GM13976 (cell line): ENCODE results near the gene OR51F1.
"Not testable (repeated sequence)": the region's sequence is repeated elsewhere in the genome, so short reads cannot be mapped to it uniquely, and the experiment has no call there.

ENCODE experiments used
- DNase-seq: peaks from one replicate; pipeline ENCODE4 v3.0.0; 2012; ENCODE audit warnings: low spot score
- in situ Hi-C: fragments of 300-500 bp; cut with MboI; formaldehyde crosslinking; loops from one replicate; pipeline ENCODE4 v1.12.0; 2022; ENCODE audit warnings: low sequenced_read_pairs, mixed read lengths, inconsistent platforms; ENCODE audit not compliant: unreplicated experiment
- TF ChIP-seq, protein P1 (sequence below): IDR thresholded peaks from 2 replicates; pipeline ENCODE4 v1.5.1; 2012; ENCODE audit warnings: borderline replicate concordance, mild to moderate bottlenecking; ENCODE audit not compliant: insufficient read depth; ENCODE audit errors: extremely low read depth, missing control alignments, control extremely low read depth

Gene OR51F1

DNA sequence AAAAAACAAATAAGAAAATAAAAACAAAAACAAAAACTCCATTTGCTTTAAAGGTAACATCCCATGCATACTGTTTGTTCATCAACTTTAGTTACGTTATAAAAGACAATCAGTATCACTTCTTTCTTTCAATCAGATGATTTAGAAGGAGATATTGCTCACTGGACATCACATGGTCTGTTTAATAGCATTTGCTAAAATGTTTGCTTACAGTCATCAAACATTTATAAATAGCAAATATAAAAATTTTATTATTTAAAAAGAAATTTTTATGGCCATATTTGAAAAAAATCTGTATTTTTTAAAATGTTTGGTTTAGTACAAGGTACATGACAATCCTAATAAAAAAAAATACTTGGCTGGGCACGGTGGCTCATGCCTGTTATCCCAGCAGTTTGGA, 42.6 kb downstream of the OR51F1 start:
- in situ Hi-C loops = no loop called here
- TF ChIP-seq, protein P1, sequence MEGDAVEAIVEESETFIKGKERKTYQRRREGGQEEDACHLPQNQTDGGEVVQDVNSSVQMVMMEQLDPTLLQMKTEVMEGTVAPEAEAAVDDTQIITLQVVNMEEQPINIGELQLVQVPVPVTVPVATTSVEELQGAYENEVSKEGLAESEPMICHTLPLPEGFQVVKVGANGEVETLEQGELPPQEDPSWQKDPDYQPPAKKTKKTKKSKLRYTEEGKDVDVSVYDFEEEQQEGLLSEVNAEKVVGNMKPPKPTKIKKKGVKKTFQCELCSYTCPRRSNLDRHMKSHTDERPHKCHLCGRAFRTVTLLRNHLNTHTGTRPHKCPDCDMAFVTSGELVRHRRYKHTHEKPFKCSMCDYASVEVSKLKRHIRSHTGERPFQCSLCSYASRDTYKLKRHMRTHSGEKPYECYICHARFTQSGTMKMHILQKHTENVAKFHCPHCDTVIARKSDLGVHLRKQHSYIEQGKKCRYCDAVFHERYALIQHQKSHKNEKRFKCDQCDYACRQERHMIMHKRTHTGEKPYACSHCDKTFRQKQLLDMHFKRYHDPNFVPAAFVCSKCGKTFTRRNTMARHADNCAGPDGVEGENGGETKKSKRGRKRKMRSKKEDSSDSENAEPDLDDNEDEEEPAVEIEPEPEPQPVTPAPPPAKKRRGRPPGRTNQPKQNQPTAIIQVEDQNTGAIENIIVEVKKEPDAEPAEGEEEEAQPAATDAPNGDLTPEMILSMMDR = no peak
- DNase-seq = no peak

DNA sequence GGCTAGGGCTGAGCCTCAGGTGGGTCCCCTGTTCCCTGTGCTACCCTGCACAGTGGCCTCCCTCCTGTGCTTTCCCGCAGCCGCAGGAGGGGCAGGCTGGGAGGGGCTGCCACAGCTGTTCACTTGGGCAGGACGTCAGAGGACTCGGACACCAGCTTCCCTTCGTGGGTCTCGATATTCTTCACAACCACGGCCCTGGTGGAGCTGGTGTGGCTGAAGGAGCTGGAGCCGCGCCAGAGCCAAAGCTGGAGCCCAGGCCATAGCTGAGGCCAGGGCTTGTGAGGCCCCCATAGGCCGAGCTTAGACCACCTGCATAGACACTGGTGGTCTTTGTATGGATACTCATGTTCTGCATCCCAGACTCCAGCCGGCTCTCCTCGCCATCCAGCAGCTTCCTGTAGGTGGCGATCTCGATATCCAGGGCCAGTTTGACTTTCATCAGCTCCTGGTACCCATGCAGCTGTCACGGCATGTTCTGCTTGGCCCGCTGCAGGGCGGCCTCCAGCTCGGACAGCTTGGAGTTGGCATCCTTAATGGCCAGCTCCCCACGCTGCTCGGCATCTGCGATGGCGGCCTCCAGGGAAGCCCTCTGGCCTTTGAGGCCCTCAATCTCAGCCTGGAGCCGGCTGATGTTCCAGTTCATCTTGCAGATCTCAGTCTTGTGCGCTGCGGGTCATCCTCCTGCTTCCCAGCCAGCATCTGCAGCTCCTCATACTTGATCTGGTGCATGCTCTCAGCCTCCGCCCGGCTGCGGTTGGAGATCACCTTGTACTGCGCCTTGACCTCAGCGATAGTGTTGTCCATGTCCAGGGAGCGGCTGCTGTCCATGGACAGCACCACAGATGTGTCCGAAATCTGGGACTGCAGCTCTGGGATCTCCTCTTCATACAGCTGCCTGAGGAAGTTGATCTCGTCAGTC, 46.9 kb downstream of the OR51F1 start:
- in situ Hi-C loops, DNase-seq: not testable (repeated sequence)
